ENCODE measurements around the gene PDE4B. TPM values are rescaled to one million over a fixed set of nuclear protein-coding genes. Genes with fewer than 3 reads are reported as not detected.

The PDE4B gene
- polyA plus RNA-seq, 1 donor (not counting 4 experiments of a cell fraction or from before 2014, with no cell fraction given) = 0.29 TPM

DNA sequence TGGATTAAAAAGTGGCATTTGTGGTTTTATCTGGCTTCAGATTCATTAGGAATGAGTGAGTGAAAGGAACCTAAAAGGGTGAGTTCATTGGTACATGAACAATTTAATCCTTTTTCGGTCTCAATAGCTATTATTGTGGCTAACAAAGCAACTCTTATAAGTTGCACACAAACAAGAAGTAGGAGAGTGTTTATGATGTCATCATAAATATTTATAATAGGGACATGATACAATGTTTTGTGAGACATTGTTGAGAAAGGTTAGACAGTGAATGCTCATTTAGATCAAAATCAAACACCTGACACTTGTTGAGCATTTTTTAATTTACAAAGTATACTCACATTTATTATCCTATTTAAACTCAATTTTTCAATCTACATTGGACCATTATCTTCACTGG, 363.4 kb downstream of the PDE4B start:
- no peaks in the 10 kb centered on the region for H3K27me3 ChIP-seq (ENCODE audit: control insufficient read depth, extremely low read depth, insufficient read depth, low read length)
- no peaks in the 10 kb centered on the region for H3K4me1 ChIP-seq (ENCODE audit: control insufficient read depth, extremely low read depth, insufficient read depth, low read length)
- H3K9me3 ChIP-seq (ENCODE audit: control insufficient read depth, low read depth, low read length) = no peaks in the 10 kb centered on the region
- dilution Hi-C loops (cut with MboI; ENCODE audit: extremely low pct_ligation_motif_present, low sequenced_read_pairs) = no loop called here
- no peaks in the 10 kb centered on the region for H3K79me2 ChIP-seq (ENCODE audit: control insufficient read depth, insufficient read depth, low read length)
- no peaks in the 10 kb centered on the region for H4K20me1 ChIP-seq (ENCODE audit: control insufficient read depth, extremely low read depth, insufficient read depth, low read length)
- H2AFZ ChIP-seq (ENCODE audit: control insufficient read depth, low read length) = no peak overlapping the region
- TF ChIP-seq EZH2 (IDR thresholded peaks at IDR 0.05; ENCODE audit: low read length) = no peak
- TF ChIP-seq, protein P1, sequence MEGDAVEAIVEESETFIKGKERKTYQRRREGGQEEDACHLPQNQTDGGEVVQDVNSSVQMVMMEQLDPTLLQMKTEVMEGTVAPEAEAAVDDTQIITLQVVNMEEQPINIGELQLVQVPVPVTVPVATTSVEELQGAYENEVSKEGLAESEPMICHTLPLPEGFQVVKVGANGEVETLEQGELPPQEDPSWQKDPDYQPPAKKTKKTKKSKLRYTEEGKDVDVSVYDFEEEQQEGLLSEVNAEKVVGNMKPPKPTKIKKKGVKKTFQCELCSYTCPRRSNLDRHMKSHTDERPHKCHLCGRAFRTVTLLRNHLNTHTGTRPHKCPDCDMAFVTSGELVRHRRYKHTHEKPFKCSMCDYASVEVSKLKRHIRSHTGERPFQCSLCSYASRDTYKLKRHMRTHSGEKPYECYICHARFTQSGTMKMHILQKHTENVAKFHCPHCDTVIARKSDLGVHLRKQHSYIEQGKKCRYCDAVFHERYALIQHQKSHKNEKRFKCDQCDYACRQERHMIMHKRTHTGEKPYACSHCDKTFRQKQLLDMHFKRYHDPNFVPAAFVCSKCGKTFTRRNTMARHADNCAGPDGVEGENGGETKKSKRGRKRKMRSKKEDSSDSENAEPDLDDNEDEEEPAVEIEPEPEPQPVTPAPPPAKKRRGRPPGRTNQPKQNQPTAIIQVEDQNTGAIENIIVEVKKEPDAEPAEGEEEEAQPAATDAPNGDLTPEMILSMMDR (optimal IDR thresholded peaks at IDR 0.05 in 1 of 3, IDR thresholded peaks at IDR 0.05 in 1 of 3, conservative IDR thresholded peaks at IDR 0.05 in 1 of 3; ENCODE audit: extremely low read depth in 1 of 3, insufficient read depth in 2 of 3, low read length in 3 of 3) = no peak
- no peaks in the 10 kb centered on the region for H3K9me1 ChIP-seq (ENCODE audit: control insufficient read depth, extremely low read depth, insufficient read depth, low read length)
- H3K4me3 ChIP-seq (ENCODE audit: control insufficient read depth in 2 of 3, extremely low read depth in 1 of 3, insufficient read depth in 2 of 3, low read depth in 1 of 3, low read length in 3 of 3) = no peak overlapping the region
- H3K9ac ChIP-seq (ENCODE audit: control insufficient read depth, extremely low read depth, insufficient read depth, low read length) = no peak overlapping the region
- DNase-seq (ENCODE audit: low read depth, low spot score) = no peak
- H3K36me3 ChIP-seq (ENCODE audit: control insufficient read depth in 2 of 2, extremely low read depth in 1 of 2, insufficient read depth in 2 of 2, low read length in 2 of 2) = no peaks in the 10 kb centered on the region
- H3K27ac ChIP-seq (ENCODE audit: control insufficient read depth, insufficient read depth, low read length) = no peak overlapping the region
- FAIRE-seq = no peak
- H3K4me2 ChIP-seq (ENCODE audit: control insufficient read depth, extremely low read depth, insufficient read depth, low read depth, low read length) = no peak overlapping the region

DNA sequence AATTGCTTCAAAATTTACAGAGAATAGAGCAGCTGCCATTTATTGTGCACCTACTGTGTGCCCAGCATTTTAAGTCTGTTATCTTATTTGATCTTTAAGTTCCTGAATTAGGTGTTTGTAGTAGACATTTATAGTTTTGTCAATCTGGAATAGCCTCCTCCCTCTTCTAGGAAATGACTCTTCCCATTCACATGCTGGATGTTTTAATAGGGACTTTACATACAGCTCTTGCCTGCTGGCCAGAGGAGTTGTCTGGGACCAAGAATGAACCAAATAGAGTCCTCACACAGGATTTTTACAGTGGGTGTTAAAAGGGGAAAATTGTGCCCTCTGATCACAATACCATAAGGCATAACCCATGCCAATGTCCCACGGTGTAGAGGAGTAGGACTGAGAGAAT, 367.1 kb downstream of the PDE4B start:
- Histone ChIP-seq H3K36me3 (ENCODE audit: control insufficient read depth in 2 of 2, extremely low read depth in 1 of 2, insufficient read depth in 2 of 2, low read length in 2 of 2) (no peaks in the 10 kb centered on the region), H3K9me3 (ENCODE audit: control insufficient read depth, low read depth, low read length) (no peaks in the 10 kb centered on the region), H3K4me2 (ENCODE audit: control insufficient read depth, extremely low read depth, insufficient read depth, low read depth, low read length) (no peak overlapping the region), H3K79me2 (ENCODE audit: control insufficient read depth, insufficient read depth, low read length) (no peaks in the 10 kb centered on the region), H3K9me1 (ENCODE audit: control insufficient read depth, extremely low read depth, insufficient read depth, low read length) (no peaks in the 10 kb centered on the region), H3K27me3 (ENCODE audit: control insufficient read depth, extremely low read depth, insufficient read depth, low read length) (no peaks in the 10 kb centered on the region), H4K20me1 (ENCODE audit: control insufficient read depth, extremely low read depth, insufficient read depth, low read length) (no peaks in the 10 kb centered on the region), H3K9ac (ENCODE audit: control insufficient read depth, extremely low read depth, insufficient read depth, low read length) (no peak overlapping the region), H3K4me1 (ENCODE audit: control insufficient read depth, extremely low read depth, insufficient read depth, low read length) (no peaks in the 10 kb centered on the region), H3K4me3 (ENCODE audit: control insufficient read depth in 2 of 3, extremely low read depth in 1 of 3, insufficient read depth in 2 of 3, low read depth in 1 of 3, low read length in 3 of 3) (no peak overlapping the region), H2AFZ (ENCODE audit: control insufficient read depth, low read length) (no peak overlapping the region), H3K27ac (ENCODE audit: control insufficient read depth, insufficient read depth, low read length) (no peak overlapping the region)
- DNase-seq (ENCODE audit: low read depth, low spot score) (no peak), FAIRE-seq (no peak)
- TF ChIP-seq EZH2 (IDR thresholded peaks at IDR 0.05; ENCODE audit: low read length) = no peak
- TF ChIP-seq, protein P1 (optimal IDR thresholded peaks at IDR 0.05 in 1 of 3, IDR thresholded peaks at IDR 0.05 in 1 of 3, conservative IDR thresholded peaks at IDR 0.05 in 1 of 3; ENCODE audit: extremely low read depth in 1 of 3, insufficient read depth in 2 of 3, low read length in 3 of 3) = no peak
- dilution Hi-C loops (cut with MboI; ENCODE audit: extremely low pct_ligation_motif_present, low sequenced_read_pairs) = no loop called here

Data from keratinocyte (primary cell).